Prostate gland (tissue), 2 donors: ENCODE results near the gene B3GNT7. TPM values are rescaled to one million over a fixed set of nuclear protein-coding genes. Genes with fewer than 3 reads are reported as not detected.

Experiments
- DNase-seq: peaks from one replicate; pipeline ENCODE4 v3.0.0-alpha.2; 2019; ENCODE audit warnings: low spot score
- H3K27ac ChIP-seq, 2 donors: fragments of 200-600 bp; sonication (generic); 2 replicates each; pipeline ENCODE4 v1.5.1; 2017 to 2019
- H3K27me3 ChIP-seq: fragments of 200-600 bp; sonication (generic); replicated peaks from 2 replicates; pipeline ENCODE4 v1.5.1; 2019; ENCODE audit not compliant: insufficient read depth
- H3K36me3 ChIP-seq, 2 donors: fragments of 200-600 bp; sonication (generic); 1 replicate in 1 of 2; 2 replicates in 1 of 2; pipeline versions ENCODE4 v1.5.1 to v1.8.1; 2017 to 2019
- H3K4me1 ChIP-seq: fragments of 200-600 bp; sonication (generic); replicated peaks from 2 replicates; pipeline ENCODE4 v1.5.1; 2019
- H3K4me3 ChIP-seq, 2 donors: fragments of 200-600 bp; sonication (generic); 2 replicates each; pipeline ENCODE4 v1.5.1; 2017 to 2019
- H3K9me3 ChIP-seq: fragments of 200-600 bp; sonication (generic); 2 replicates; pipeline ENCODE4 v1.5.1; 2017
- CTCF ChIP-seq, 4 experiments: fragments of 200-600 bp in 2 of 4; fragments of 450-650 bp in 2 of 4; sonication (generic) in 2 of 4; IDR thresholded peaks; 1 replicate in 3 of 4; 2 replicates in 1 of 4; pipeline ENCODE4 v1.5.1; 2016 to 2019; ENCODE audit warnings: antibody characterized with exemption in 4 of 4, mild to moderate bottlenecking in 2 of 4, moderate library complexity in 2 of 4
- POLR2A ChIP-seq: fragments of 450-650 bp; IDR thresholded peaks from one replicate; pipeline ENCODE4 v1.6.1; 2016; ENCODE audit warnings: antibody characterized with exemption, mild to moderate bottlenecking
- POLR2AphosphoS5 ChIP-seq: sonication (generic); formaldehyde crosslinking; IDR thresholded peaks from one replicate; pipeline ENCODE4 v1.6.1; 2017; ENCODE audit warnings: antibody characterized with exemption
- WGBS: methylation state at CpG from one replicate; pipeline ENCODE4 v1.1.5; 2018; 5-methylcytosine and 5-hydroxymethylcytosine counted together
- intact Hi-C: fragments of 100-400 bp; cut with DNase I; formaldehyde crosslinking; loops from one replicate; pipeline ENCODE4 v1.14.2; 2022
- total RNA-seq, 2 donors: library from RNA; depleted of rRNA; stranded (reverse); fragments of >200 nt; gene quantifications; one replicate each; pipeline ENCODE4 v1.1.0, GENCODE V29; 2016

B3GNT7 gene
- total RNA-seq, 2 donors from 2014 or later = 2.1 to 7.4 TPM

DNA sequence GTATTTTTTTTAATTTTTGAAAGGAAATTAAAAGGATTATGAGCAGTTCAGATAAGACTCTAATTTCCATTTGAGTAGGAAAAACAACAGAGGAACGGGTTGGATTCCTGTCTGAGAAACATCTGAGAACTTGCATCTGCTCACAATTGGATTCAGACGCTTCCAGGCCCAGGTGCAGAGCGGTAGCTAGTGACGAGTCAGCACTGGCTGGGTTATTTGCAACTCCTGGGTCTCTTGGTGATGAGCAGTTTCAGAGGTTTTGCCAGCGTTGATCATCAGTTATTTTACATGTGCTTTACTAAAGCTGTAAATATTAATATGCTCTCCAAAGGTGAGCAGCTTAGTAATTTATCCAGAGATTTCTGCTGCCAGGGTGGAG lies 39.1 kb upstream of the B3GNT7 start:
- no peak overlapping the region for H3K27ac ChIP-seq
- H3K36me3 ChIP-seq = no peaks in the 10 kb centered on the region
- H3K9me3 ChIP-seq = no peaks in the 10 kb centered on the region
- WGBS = 65% methylated on average over 5 of the region's 5 CpGs
- DNase-seq = no peak
- no peaks in the 10 kb centered on the region for H3K4me1 ChIP-seq
- H3K4me3 ChIP-seq = no peak overlapping the region
- no peaks in the 10 kb centered on the region for H3K27me3 ChIP-seq
- intact Hi-C loops = no loop called here
- no peak for TF ChIP-seq POLR2AphosphoS5
- TF ChIP-seq CTCF (IDR thresholded peaks at IDR 0.05) = no peak
- no peak for TF ChIP-seq POLR2A

- no peaks in the 10 kb centered on the region for H3K36me3 ChIP-seq
- intact Hi-C loops = no loop called here
- no peaks in the 10 kb centered on the region for H3K9me3 ChIP-seq
- H3K4me3 ChIP-seq = no peak overlapping the region
- no peaks in the 10 kb centered on the region for H3K4me1 ChIP-seq
- 92% methylated on average over 7 of the region's 7 CpGs for WGBS
- no peaks in the 10 kb centered on the region for H3K27me3 ChIP-seq
- DNase-seq = no peak
- TF ChIP-seq CTCF (IDR thresholded peaks at IDR 0.05) = no peak
- no peak for TF ChIP-seq POLR2AphosphoS5
- no peak for TF ChIP-seq POLR2A
- no peak overlapping the region for H3K27ac ChIP-seq
Observed at GRCh38 chr2:231357048-231357447, 38.5 kb upstream of the B3GNT7 start.

GRCh38 chr2:231357931-231358330 lies 37.6 kb upstream of the B3GNT7 start:
- no peaks in the 10 kb centered on the region for H3K4me1 ChIP-seq
- no peak overlapping the region for H3K4me3 ChIP-seq
- 98% methylated on average over 4 of the region's 4 CpGs for WGBS
- no peak for DNase-seq
- no peak overlapping the region for H3K27ac ChIP-seq
- no peaks in the 10 kb centered on the region for H3K9me3 ChIP-seq
- H3K36me3 ChIP-seq = no peaks in the 10 kb centered on the region
- H3K27me3 ChIP-seq = no peaks in the 10 kb centered on the region
- intact Hi-C loops = no loop called here
- no peak for TF ChIP-seq POLR2A
- TF ChIP-seq CTCF (IDR thresholded peaks at IDR 0.05) = no peak
- TF ChIP-seq POLR2AphosphoS5 = no peak

- DNase-seq = no peak
- no peak overlapping the region for H3K27ac ChIP-seq
- H3K27me3 ChIP-seq = no peaks in the 10 kb centered on the region
- H3K4me1 ChIP-seq = no peaks in the 10 kb centered on the region
- no peak for TF ChIP-seq POLR2A
- H3K9me3 ChIP-seq = no peaks in the 10 kb centered on the region
- WGBS = 95% methylated on average over 10 of the region's 10 CpGs
- no peak overlapping the region for H3K4me3 ChIP-seq
- H3K36me3 ChIP-seq = no peaks in the 10 kb centered on the region
- intact Hi-C loops = no loop called here
Observed at GRCh38 chr2:231359441-231359840, 36.1 kb upstream of the B3GNT7 start.

DNA sequence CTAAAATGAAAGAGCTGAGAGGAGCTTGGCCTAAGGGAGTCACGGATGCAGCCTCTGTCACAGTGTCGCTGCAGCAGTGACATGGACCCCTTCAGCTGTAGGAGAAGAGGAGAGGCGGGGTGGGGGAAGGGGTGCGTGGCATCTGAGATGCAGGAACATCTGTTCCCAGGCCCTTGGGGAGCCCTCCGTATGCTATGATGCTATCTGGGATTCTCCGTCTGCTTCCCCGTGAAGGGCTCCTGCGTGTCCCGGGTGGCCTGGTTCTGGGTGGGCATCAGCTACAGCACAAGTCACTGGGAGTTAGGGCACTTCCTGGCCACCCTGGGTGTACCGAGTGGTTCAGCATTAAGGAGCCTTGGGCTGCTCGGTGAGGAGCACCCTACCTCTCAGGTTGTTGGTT lies 35.6 kb upstream of the B3GNT7 start:
- Histone ChIP-seq H3K4me3 (no peak overlapping the region), H3K4me1 (no peaks in the 10 kb centered on the region), H3K27me3 (no peaks in the 10 kb centered on the region), H3K27ac (no peak overlapping the region), H3K36me3 (no peaks in the 10 kb centered on the region), H3K9me3 (no peaks in the 10 kb centered on the region)
- WGBS = 88% methylated on average over 11 of the region's 11 CpGs
- intact Hi-C loops = no loop called here
- TF ChIP-seq POLR2A (no peak), CTCF (IDR thresholded peaks at IDR 0.05) (no peak), POLR2AphosphoS5 (no peak)
- DNase-seq = no peak
